AG10803 (cell line): ENCODE data around the gene POU6F2.
A peak's percentile ranks its signal among the peaks of the same experiment; 100 is the strongest.
"Not testable (repeated sequence)": the region's sequence is repeated elsewhere in the genome, so short reads cannot be mapped to it uniquely, and the experiment has no call there.

Source experiments
- DNase-seq: peaks from one replicate; pipeline ENCODE4 v3.0.0; 2010; ENCODE audit warnings: low read depth
- H3K4me3 ChIP-seq: 2 replicates; pipeline ENCODE4 v1.5.1; 2011; ENCODE audit warnings: mild to moderate bottlenecking, low read length, control low read depth
- CTCF ChIP-seq: conservative IDR thresholded peaks from 2 replicates; pipeline ENCODE4 v1.5.1; 2011; ENCODE audit warnings: mild to moderate bottlenecking, low read length, control low read depth, inconsistent platforms

POU6F2 gene

DNA sequence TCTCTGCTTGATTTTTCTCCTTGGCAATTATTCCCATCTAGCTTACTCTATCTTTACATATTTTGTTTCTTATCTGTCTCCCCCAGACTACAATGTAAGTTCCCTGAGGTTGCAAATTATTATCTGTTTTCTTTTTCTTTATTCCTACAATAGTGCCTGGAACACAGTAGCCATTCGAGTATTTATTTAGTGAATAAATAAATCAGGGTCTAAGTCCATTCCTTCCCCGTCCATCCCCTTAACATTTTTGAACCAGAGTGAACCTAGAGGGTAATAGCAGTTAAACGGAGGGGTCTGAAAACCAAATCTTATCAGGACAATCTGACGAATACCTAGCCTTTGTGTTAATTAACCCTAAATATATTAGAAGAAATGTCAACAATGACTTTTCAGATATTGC, 335.7 kb downstream of the POU6F2 start:
- no peak for DNase-seq
- no peak overlapping the region for H3K4me3 ChIP-seq
- no peak for TF ChIP-seq CTCF

DNA sequence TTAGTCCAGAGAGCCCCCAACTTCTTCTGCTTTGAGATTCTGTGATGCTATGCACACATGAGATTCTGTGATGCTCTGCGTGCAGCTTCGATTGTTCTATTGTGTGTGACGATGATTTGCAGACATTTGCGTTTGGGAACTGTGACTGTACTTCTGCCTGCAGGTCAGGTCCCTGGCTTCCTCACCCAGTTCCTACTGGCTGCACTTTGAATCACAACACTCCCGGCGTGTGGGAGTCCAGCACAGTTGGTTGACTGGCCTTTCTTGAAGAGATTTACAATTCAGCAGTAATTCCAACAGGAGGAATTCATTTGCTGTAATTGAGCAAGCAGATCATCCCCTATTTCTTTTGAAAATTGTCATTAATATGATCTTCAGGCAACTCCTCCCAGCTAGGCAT, 336.3 kb downstream of the POU6F2 start:
- TF ChIP-seq CTCF, result no peak
- no peak overlapping the region for H3K4me3 ChIP-seq
- DNase-seq, result no peak

- no peak for DNase-seq
- no peak overlapping the region for H3K4me3 ChIP-seq
- no peak for TF ChIP-seq CTCF
These were observed 339.4 kb downstream of the POU6F2 start for GRCh38 chr7:39317107-39317506.

- TF ChIP-seq CTCF, result no peak
- DNase-seq, result no peak
- no peak overlapping the region for H3K4me3 ChIP-seq
These were observed 340.2 kb downstream of the POU6F2 start for GRCh38 chr7:39317896-39318295.

GRCh38 chr7:39321245-39321644, 343.5 kb downstream of the POU6F2 start:
- no peak for DNase-seq
- no peak overlapping the region for H3K4me3 ChIP-seq
- TF ChIP-seq CTCF, result no peak

DNA sequence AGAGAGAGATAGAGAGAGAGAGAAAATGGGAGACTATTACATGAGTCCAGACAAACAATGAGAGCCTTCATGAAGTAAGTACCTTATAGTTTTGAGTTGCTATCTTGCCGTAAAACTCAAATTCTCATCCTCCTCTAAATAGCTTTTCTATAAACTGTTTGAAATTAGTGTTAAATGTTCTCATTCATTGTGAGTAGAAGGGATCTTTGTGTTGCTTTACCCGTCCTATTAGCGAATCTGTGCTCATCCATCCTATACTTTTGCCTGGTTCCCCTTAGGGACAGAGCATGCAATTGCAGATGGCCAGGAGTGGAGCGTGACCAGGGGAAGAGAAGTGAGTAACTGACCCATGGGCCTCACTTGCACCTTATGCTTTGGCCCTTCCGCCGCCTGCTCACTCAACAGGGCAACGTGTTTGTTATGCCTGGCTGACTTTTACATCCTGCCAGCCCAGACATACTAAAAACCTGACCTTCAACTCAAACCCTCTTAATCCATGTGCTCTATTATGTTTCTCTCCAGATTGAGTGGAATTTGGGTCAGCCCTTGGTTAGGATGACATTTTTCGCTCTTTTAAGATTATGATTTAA, 344.3 kb downstream of the POU6F2 start:
- TF ChIP-seq CTCF, result no peak
- no peak for DNase-seq
- no peak overlapping the region for H3K4me3 ChIP-seq

DNA sequence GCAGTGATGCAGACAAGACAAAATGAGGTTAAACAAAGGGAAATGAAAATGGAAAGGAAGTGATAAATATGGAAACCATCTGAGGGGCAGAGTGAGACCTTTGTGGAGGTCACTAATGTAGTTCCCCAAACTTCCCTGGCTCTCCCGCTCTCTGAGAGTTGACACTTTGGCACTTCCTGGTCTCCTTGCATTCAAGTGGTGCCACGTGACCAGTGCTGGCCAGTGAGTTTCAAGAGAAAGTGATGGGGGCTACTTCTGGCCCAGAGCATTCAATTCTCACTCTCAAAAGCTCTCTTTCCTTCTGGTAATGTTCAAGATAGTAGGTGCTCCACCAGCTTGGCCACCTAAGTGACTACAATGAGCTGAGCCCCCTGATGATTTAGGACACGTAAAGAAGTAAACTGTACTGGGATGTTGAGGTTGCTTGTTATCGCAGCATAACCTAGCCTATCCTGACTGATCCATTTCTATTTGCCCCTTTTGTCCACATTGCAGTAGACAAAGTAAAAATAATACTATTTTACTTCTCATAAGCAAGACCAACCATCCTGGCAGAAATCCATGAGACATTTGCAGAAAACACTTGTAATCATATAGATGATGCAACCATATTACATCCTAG, 346.5 kb downstream of the POU6F2 start:
- TF ChIP-seq CTCF, result no peak
- no peak overlapping the region for H3K4me3 ChIP-seq
- DNase-seq, result no peak

GRCh38 chr7:39331607-39332006, 353.9 kb downstream of the POU6F2 start:
- H3K4me3 ChIP-seq, result not testable (repeated sequence)
- DNase-seq, result peak; percentile 49
